Activated CD4-positive, alpha-beta memory T cell treated with anti-CD3 and anti-CD28 coated beads, Interleukin-2, amount 10 ng/mL, durations not matched to agents 7 days and 5 days (primary cell): ENCODE measurements around the gene CDC27. TPM values are rescaled to one million over a fixed set of nuclear protein-coding genes. Genes with fewer than 3 reads are reported as not detected.

ENCODE experiments used
- CTCF ChIA-PET: fragments of 350-600 bp; sonication (Branson Sonifier 250); formaldehyde crosslinking; loops from one replicate; lab custom pipeline; 2021; ENCODE audit warnings: antibody characterized with exemption, inconsistent platforms; lab: Charles Lee
- POLR2A ChIA-PET: fragments of 350-600 bp; sonication (Branson Sonifier 250); formaldehyde crosslinking; loops from one replicate; lab custom pipeline; 2021; ENCODE audit warnings: antibody characterized with exemption; lab: Charles Lee
- DNase-seq: peaks from one replicate; pipeline ENCODE4 v3.0.0-alpha.2; 2020
- H3K27ac Mint-ChIP-seq: one replicate; pipeline ENCODE4 v1.8.0; 2021; ENCODE audit warnings: mild to moderate bottlenecking, mixed read lengths
- H3K27me3 Mint-ChIP-seq: one replicate; pipeline ENCODE4 v1.8.0; 2021; ENCODE audit warnings: mixed read lengths
- H3K36me3 Mint-ChIP-seq: one replicate; pipeline ENCODE4 v1.8.0; 2021; ENCODE audit warnings: low read depth, mixed read lengths
- H3K4me1 Mint-ChIP-seq: one replicate; pipeline ENCODE4 v1.8.0; 2021; ENCODE audit warnings: mixed read lengths
- H3K4me3 Mint-ChIP-seq: one replicate; pipeline ENCODE4 v1.8.0; 2021; ENCODE audit warnings: mild to moderate bottlenecking, mixed read lengths
- H3K9me3 Mint-ChIP-seq: one replicate; pipeline ENCODE4 v1.8.0; 2021; ENCODE audit warnings: mixed read lengths
- total RNA-seq, 2 experiments: library from RNA; stranded (reverse); gene quantifications; one replicate each; pipeline ENCODE4 v1.2.3, GENCODE V29; 2021

The CDC27 gene
- total RNA-seq = 100 to 1,000 TPM; 138 to 140 TPM

GRCh38 chr17:47188876-47189731 is at the start of gene CDC27:
TSS of gene CDC27 (minus strand) at chr17:47189295. CDS start at chr17:47189172, 123 bp downstream.
- ChIA-PET POLR2A (interaction anchor here (0.9 to 8.0 kb wide), 13 partner anchors 9 to 461 kb away, joined by 3 to 138 read pairs (median 5); partner anchors contain the start of genes EFCAB13, KPNB1 and MYL4), CTCF (interaction anchor here (1.0 to 3.0 kb wide), 5 partner anchors 11 to 41 kb away, joined by 3 to 18 read pairs (median 4); no protein-coding TSS in a partner anchor)
- peak; percentile 100 for DNase-seq
- peak within 1 kb of the TSS; percentile 95 for H3K27ac Mint-ChIP-seq
- no peaks in the 10 kb centered on the region for H3K27me3 Mint-ChIP-seq
- H3K36me3 Mint-ChIP-seq = peaks cover 30% of the 10 kb centered on the region
- H3K9me3 Mint-ChIP-seq = no peaks in the 10 kb centered on the region
- H3K4me1 Mint-ChIP-seq = peaks cover 59% of the 10 kb centered on the region
- H3K4me3 Mint-ChIP-seq = peak within 1 kb of the TSS; percentile 96

GRCh38 chr17:47238321-47239010 is 49.4 kb upstream of the CDC27 start:
- H3K9me3 Mint-ChIP-seq = no peaks in the 10 kb centered on the region
- ChIA-PET CTCF (no interaction called here), POLR2A (no interaction called here)
- peaks cover 10% of the 10 kb centered on the region for H3K27me3 Mint-ChIP-seq
- H3K4me3 Mint-ChIP-seq = no peak overlapping the region
- no peak overlapping the region for H3K27ac Mint-ChIP-seq
- no peaks in the 10 kb centered on the region for H3K36me3 Mint-ChIP-seq
- DNase-seq = no peak
- H3K4me1 Mint-ChIP-seq = peaks cover 12% of the 10 kb centered on the region

- peaks cover 11% of the 10 kb centered on the region for H3K27me3 Mint-ChIP-seq
- no peaks in the 10 kb centered on the region for H3K36me3 Mint-ChIP-seq
- H3K4me3 Mint-ChIP-seq = no peak overlapping the region
- peaks cover 12% of the 10 kb centered on the region for H3K4me1 Mint-ChIP-seq
- H3K9me3 Mint-ChIP-seq = no peaks in the 10 kb centered on the region
- POLR2A ChIA-PET = no interaction called here
- CTCF ChIA-PET = interaction anchor here (0.6 kb wide), 1 partner anchor 709 kb away, joined by 3 read pairs; no protein-coding TSS in a partner anchor
- DNase-seq = no peak
- no peak overlapping the region for H3K27ac Mint-ChIP-seq
Measured at GRCh38 chr17:47237841-47238240, 48.7 kb upstream of the CDC27 start.

- POLR2A ChIA-PET = no interaction called here
- H3K4me3 Mint-ChIP-seq = no peak overlapping the region
- CTCF ChIA-PET = no interaction called here
- H3K27me3 Mint-ChIP-seq = peaks cover 4% of the 10 kb centered on the region
- H3K9me3 Mint-ChIP-seq = no peaks in the 10 kb centered on the region
- H3K4me1 Mint-ChIP-seq = peaks cover 12% of the 10 kb centered on the region
- DNase-seq = no peak
- H3K27ac Mint-ChIP-seq = no peak overlapping the region
- H3K36me3 Mint-ChIP-seq = no peaks in the 10 kb centered on the region
Measured at GRCh38 chr17:47235923-47236322, 46.8 kb upstream of the CDC27 start.

GRCh38 chr17:47235506-47235905 is 46.4 kb upstream of the CDC27 start:
- CTCF ChIA-PET = no interaction called here
- H3K4me3 Mint-ChIP-seq = no peak overlapping the region

GRCh38 chr17:47232465-47232864 is 43.4 kb upstream of the CDC27 start:
- no peak for DNase-seq
- Mint-ChIP-seq H3K27ac (no peak overlapping the region), H3K9me3 (no peaks in the 10 kb centered on the region), H3K4me3 (no peak overlapping the region), H3K36me3 (no peaks in the 10 kb centered on the region), H3K27me3 (peaks cover 10% of the 10 kb centered on the region), H3K4me1 (peaks cover 13% of the 10 kb centered on the region)
- ChIA-PET CTCF (interaction anchor here (1.5 kb wide), 1 partner anchor 83 kb away, joined by 3 read pairs; no protein-coding TSS in a partner anchor), POLR2A (no interaction called here)

More at GRCh38 chr17:47235506-47235905, 46.4 kb upstream of the CDC27 start:
- peaks cover 5% of the 10 kb centered on the region for H3K27me3 Mint-ChIP-seq
- POLR2A ChIA-PET = no interaction called here
- no peak for DNase-seq
- no peaks in the 10 kb centered on the region for H3K9me3 Mint-ChIP-seq
- no peak overlapping the region for H3K27ac Mint-ChIP-seq
- H3K36me3 Mint-ChIP-seq = no peaks in the 10 kb centered on the region
- H3K4me1 Mint-ChIP-seq = peaks cover 10% of the 10 kb centered on the region

GRCh38 chr17:47231866-47232265 is 42.8 kb upstream of the CDC27 start:
- H3K27me3 Mint-ChIP-seq = peaks cover 10% of the 10 kb centered on the region

GRCh38 chr17:47231334-47231733 is 42.2 kb upstream of the CDC27 start:
- CTCF ChIA-PET = interaction anchor here (1.4 to 3.8 kb wide), 3 partner anchors 10 to 84 kb away, joined by 3 to 44 read pairs (median 8); no protein-coding TSS in a partner anchor
- DNase-seq = no peak

More at GRCh38 chr17:47231866-47232265, 42.8 kb upstream of the CDC27 start:
- H3K4me3 Mint-ChIP-seq = no peak overlapping the region
- peaks cover 13% of the 10 kb centered on the region for H3K4me1 Mint-ChIP-seq
- CTCF ChIA-PET = no interaction called here
- H3K9me3 Mint-ChIP-seq = no peaks in the 10 kb centered on the region
- H3K36me3 Mint-ChIP-seq = no peaks in the 10 kb centered on the region
- POLR2A ChIA-PET = no interaction called here
- H3K27ac Mint-ChIP-seq = no peak overlapping the region
- DNase-seq = no peak

GRCh38 chr17:47230864-47231263 is 41.8 kb upstream of the CDC27 start:
- POLR2A ChIA-PET = interaction anchor here (0.6 to 1.5 kb wide), 2 partner anchors 25 to 46 kb away, joined by 3 to 5 read pairs; no protein-coding TSS in a partner anchor

More at GRCh38 chr17:47231334-47231733, 42.2 kb upstream of the CDC27 start:
- Mint-ChIP-seq H3K4me3 (no peak overlapping the region), H3K4me1 (peaks cover 13% of the 10 kb centered on the region), H3K27ac (no peak overlapping the region), H3K27me3 (peaks cover 10% of the 10 kb centered on the region), H3K9me3 (no peaks in the 10 kb centered on the region), H3K36me3 (no peaks in the 10 kb centered on the region)
- POLR2A ChIA-PET = interaction anchor here (0.6 kb wide), 1 partner anchor 46 kb away, joined by 3 read pairs; no protein-coding TSS in a partner anchor

GRCh38 chr17:47229535-47230443 is 40.7 kb upstream of the CDC27 start:
- Mint-ChIP-seq H3K4me1 (peaks cover 13% of the 10 kb centered on the region), H3K9me3 (no peaks in the 10 kb centered on the region), H3K27ac (no peak overlapping the region), H3K36me3 (no peaks in the 10 kb centered on the region), H3K27me3 (peaks cover 10% of the 10 kb centered on the region), H3K4me3 (peak overlapping the region; percentile 34)
- DNase-seq = peak; percentile 76
- ChIA-PET POLR2A (interaction anchor here (0.6 to 1.5 kb wide), 6 partner anchors 10 to 420 kb away, joined by 3 to 5 read pairs (median 3); partner anchors contain the start of gene KPNB1), CTCF (interaction anchor here (0.6 to 3.8 kb wide), 15 partner anchors 10 to 386 kb away, joined by 3 to 44 read pairs (median 4); partner anchors contain the start of gene CDC27)

More at GRCh38 chr17:47230864-47231263, 41.8 kb upstream of the CDC27 start:
- no peak overlapping the region for H3K4me3 Mint-ChIP-seq
- H3K27ac Mint-ChIP-seq = no peak overlapping the region
- peaks cover 13% of the 10 kb centered on the region for H3K4me1 Mint-ChIP-seq
- CTCF ChIA-PET = interaction anchor here (1.1 to 3.8 kb wide), 6 partner anchors 10 to 84 kb away, joined by 3 to 44 read pairs (median 6); partner anchors contain the start of gene CDC27
- peaks cover 10% of the 10 kb centered on the region for H3K27me3 Mint-ChIP-seq
- no peaks in the 10 kb centered on the region for H3K9me3 Mint-ChIP-seq
- DNase-seq = no peak
- no peaks in the 10 kb centered on the region for H3K36me3 Mint-ChIP-seq

- POLR2A ChIA-PET = no interaction called here
- H3K27ac Mint-ChIP-seq = no peak overlapping the region
- DNase-seq = no peak
Measured at GRCh38 chr17:47227862-47228261, 38.8 kb upstream of the CDC27 start.

More at GRCh38 chr17:47227862-47228261, 38.8 kb upstream of the CDC27 start:
- Mint-ChIP-seq H3K36me3 (no peaks in the 10 kb centered on the region), H3K27me3 (peaks cover 6% of the 10 kb centered on the region), H3K4me1 (peaks cover 13% of the 10 kb centered on the region), H3K9me3 (peaks cover 4% of the 10 kb centered on the region), H3K4me3 (no peak overlapping the region)
- CTCF ChIA-PET = interaction anchor here (3.8 kb wide), 1 partner anchor 87 kb away, joined by 44 read pairs; no protein-coding TSS in a partner anchor
